ENCODE data around the gene WWC1.

GRCh38 chr5:168337361-168337760 lies 45.9 kb downstream of the WWC1 start:
- no peak for TF ChIP-seq JUND (IDR thresholded peaks at IDR 0.05)
- TF ChIP-seq, protein P1, sequence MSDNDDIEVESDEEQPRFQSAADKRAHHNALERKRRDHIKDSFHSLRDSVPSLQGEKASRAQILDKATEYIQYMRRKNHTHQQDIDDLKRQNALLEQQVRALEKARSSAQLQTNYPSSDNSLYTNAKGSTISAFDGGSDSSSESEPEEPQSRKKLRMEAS (IDR thresholded peaks at IDR 0.05): no peak
- TF ChIP-seq, protein P2, sequence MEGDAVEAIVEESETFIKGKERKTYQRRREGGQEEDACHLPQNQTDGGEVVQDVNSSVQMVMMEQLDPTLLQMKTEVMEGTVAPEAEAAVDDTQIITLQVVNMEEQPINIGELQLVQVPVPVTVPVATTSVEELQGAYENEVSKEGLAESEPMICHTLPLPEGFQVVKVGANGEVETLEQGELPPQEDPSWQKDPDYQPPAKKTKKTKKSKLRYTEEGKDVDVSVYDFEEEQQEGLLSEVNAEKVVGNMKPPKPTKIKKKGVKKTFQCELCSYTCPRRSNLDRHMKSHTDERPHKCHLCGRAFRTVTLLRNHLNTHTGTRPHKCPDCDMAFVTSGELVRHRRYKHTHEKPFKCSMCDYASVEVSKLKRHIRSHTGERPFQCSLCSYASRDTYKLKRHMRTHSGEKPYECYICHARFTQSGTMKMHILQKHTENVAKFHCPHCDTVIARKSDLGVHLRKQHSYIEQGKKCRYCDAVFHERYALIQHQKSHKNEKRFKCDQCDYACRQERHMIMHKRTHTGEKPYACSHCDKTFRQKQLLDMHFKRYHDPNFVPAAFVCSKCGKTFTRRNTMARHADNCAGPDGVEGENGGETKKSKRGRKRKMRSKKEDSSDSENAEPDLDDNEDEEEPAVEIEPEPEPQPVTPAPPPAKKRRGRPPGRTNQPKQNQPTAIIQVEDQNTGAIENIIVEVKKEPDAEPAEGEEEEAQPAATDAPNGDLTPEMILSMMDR (IDR thresholded peaks at IDR 0.05 in 2 of 3, conservative IDR thresholded peaks at IDR 0.05 in 1 of 3; ENCODE audit: borderline replicate concordance in 1 of 3, insufficient read depth in 1 of 3, low read depth in 2 of 3, low read length in 2 of 3): no peak
- no peak for TF ChIP-seq SRF (IDR thresholded peaks at IDR 0.05; ENCODE audit: low read depth)
- TF ChIP-seq POLR2A (IDR thresholded peaks at IDR 0.05; ENCODE audit: borderline replicate concordance, extremely low read depth, insufficient read depth, insufficient read length): no peak
- no peak for TF ChIP-seq CEBPB (IDR thresholded peaks at IDR 0.05; ENCODE audit: low read depth)
- no peak for TF ChIP-seq RAD21 (IDR thresholded peaks at IDR 0.05; ENCODE audit: low read depth)
- TF ChIP-seq EZH2 (IDR thresholded peaks at IDR 0.05): no peak
- no peak for TF ChIP-seq REST (IDR thresholded peaks at IDR 0.05; ENCODE audit: low read depth)
